ENCODE measurements around the gene B4GALT3.

Gene B4GALT3

DNA sequence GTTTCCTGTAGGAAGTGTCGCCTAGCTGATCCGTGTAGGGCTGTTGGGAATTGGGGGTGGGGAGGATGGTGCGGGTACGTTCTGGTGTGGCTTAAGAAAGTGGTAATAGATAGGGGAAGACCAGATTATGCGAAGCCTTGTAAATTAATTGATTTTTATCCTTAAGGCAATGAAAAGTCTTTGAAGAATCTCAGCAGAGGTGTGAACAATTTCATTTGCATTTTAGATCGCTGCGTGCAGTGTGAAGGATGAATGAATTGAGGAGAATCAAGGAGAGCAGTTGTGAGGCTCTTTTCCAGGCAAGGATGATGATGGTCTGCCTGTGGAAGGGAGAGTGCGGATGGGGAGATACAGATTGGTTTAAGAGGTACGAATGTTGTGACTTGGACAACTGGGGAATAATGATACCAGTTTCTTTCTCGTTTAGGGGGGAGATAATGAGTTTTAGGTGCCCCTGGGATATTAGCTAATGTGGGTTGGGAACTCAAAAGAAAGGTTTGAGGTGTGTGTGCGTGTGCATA is 44.0 kb downstream of the B4GALT3 start:
- Histone ChIP-seq H3K9me3 (ENCODE audit: control insufficient read depth in 1 of 2, low read length in 2 of 2) (no peaks in the 10 kb centered on the region), H3K27me3 (ENCODE audit: low read depth, low read length) (no peaks in the 10 kb centered on the region), H3K4me3 (ENCODE audit: low read depth in 1 of 2, low read length in 2 of 2) (peak overlapping the region; percentile 86 to 98), H3K4me1 (ENCODE audit: control insufficient read depth in 1 of 2, insufficient read depth in 2 of 2, low read length in 2 of 2) (peaks cover 10 to 58% of the 10 kb centered on the region in 2 donors), H3K27ac (ENCODE audit: low read length) (peak overlapping the region; percentile 99), H3K36me3 (ENCODE audit: control insufficient read depth in 1 of 2, insufficient read depth in 2 of 2, low read length in 2 of 2) (peaks cover 13 to 26% of the 10 kb centered on the region in 2 donors)

DNA sequence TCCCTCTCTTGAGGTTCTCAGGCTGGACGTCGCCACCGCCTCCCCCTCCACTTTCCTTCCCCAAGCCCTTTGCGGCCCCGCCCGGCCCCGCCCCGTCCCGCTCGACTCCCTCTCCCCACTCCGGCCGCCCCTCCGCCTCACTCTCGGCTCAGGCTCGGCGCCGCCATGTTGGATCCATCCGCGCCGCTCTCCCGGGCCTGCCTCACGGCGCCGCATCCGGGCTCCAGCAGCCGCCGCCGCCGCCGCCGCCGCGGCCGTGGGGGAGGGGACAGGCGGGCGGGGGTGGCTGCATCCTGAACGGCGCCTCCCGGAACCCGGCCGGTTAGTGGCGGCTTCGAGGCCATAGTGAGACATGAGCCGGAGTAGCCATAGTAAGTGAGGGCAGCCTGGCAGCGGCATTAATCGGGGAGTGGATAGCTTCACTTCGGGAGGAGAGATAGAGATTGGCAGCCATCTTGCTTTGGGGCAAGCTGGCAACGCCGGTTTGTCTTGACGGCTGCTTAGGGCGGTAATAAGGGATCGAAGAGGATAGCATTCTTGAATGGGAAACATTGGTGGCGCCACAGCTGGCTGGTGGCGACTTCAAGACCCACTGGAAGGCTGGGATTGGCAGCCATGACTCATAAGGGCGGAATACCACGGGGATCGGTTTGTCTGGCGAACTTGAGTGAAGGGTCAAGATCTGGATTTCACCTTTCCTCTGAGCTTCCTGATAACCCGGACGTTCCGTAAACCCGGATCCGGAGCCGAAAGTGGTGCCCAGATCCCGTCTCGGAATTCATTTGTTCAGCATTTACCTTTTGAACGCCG is 44.7 kb downstream of the B4GALT3 start, which contains the start of gene DEDD:
DEDD (minus strand) TSS at position 258 of the 810 bp plus-strand sequence. CDS start 8,205 bp downstream, outside the sequence.
- Histone ChIP-seq H3K4me1 (ENCODE audit: control insufficient read depth in 1 of 2, insufficient read depth in 2 of 2, low read length in 2 of 2) (peaks cover 10 to 58% of the 10 kb centered on the region in 2 donors), H3K36me3 (ENCODE audit: control insufficient read depth in 1 of 2, insufficient read depth in 2 of 2, low read length in 2 of 2) (peaks cover 18 to 32% of the 10 kb centered on the region in 2 donors), H3K4me3 (ENCODE audit: low read depth in 1 of 2, low read length in 2 of 2) (peak within 1 kb of the TSS; percentile 86 to 98), H3K9me3 (ENCODE audit: control insufficient read depth in 1 of 2, low read length in 2 of 2) (no peaks in the 10 kb centered on the region), H3K27ac (ENCODE audit: low read length) (peak within 1 kb of the TSS; percentile 99), H3K27me3 (ENCODE audit: low read depth, low read length) (no peaks in the 10 kb centered on the region)

GRCh38 chr1:161131523-161132409 is 45.5 kb downstream of the B4GALT3 start:
- Histone ChIP-seq H3K27me3 (ENCODE audit: low read depth, low read length) (no peaks in the 10 kb centered on the region), H3K4me1 (ENCODE audit: control insufficient read depth in 1 of 2, insufficient read depth in 2 of 2, low read length in 2 of 2) (peaks cover 10 to 61% of the 10 kb centered on the region in 2 donors), H3K4me3 (ENCODE audit: low read depth in 1 of 2, low read length in 2 of 2) (peak overlapping the region; percentile 86), H3K36me3 (ENCODE audit: control insufficient read depth in 1 of 2, insufficient read depth in 2 of 2, low read length in 2 of 2) (peaks cover 22 to 36% of the 10 kb centered on the region in 2 donors), H3K27ac (ENCODE audit: low read length) (peak overlapping the region; percentile 95), H3K9me3 (ENCODE audit: control insufficient read depth in 1 of 2, low read length in 2 of 2) (no peaks in the 10 kb centered on the region)

DNA sequence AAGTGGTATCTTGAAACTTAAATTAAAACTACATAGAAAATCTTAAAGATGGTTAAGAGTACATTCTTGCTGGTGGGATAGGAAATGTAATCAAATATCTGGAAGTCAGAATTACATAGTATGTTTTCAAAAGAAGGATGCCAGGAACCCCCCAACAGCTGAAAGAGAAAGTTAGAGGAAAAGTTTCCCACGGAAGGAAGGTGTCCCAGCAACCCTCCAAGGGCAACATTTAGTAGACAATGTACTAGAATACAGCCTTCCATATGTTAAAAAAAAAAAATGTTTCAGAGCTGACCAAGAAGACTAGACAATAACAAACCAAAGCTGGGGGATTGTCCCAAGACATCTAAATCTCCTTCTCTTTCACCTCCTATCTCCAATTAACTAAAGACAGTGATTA is 47.0 kb downstream of the B4GALT3 start:
- Histone ChIP-seq H3K4me1 (ENCODE audit: control insufficient read depth in 1 of 2, insufficient read depth in 2 of 2, low read length in 2 of 2) (peaks cover 10 to 63% of the 10 kb centered on the region in 2 donors), H3K4me3 (ENCODE audit: low read depth in 1 of 2, low read length in 2 of 2) (peak overlapping the region in 1 of 2 donors; percentile 86), H3K27ac (ENCODE audit: low read length) (no peak overlapping the region), H3K9me3 (ENCODE audit: control insufficient read depth in 1 of 2, low read length in 2 of 2) (no peaks in the 10 kb centered on the region), H3K27me3 (ENCODE audit: low read depth, low read length) (no peaks in the 10 kb centered on the region), H3K36me3 (ENCODE audit: control insufficient read depth in 1 of 2, insufficient read depth in 2 of 2, low read length in 2 of 2) (peaks cover 22 to 40% of the 10 kb centered on the region in 2 donors)

DNA sequence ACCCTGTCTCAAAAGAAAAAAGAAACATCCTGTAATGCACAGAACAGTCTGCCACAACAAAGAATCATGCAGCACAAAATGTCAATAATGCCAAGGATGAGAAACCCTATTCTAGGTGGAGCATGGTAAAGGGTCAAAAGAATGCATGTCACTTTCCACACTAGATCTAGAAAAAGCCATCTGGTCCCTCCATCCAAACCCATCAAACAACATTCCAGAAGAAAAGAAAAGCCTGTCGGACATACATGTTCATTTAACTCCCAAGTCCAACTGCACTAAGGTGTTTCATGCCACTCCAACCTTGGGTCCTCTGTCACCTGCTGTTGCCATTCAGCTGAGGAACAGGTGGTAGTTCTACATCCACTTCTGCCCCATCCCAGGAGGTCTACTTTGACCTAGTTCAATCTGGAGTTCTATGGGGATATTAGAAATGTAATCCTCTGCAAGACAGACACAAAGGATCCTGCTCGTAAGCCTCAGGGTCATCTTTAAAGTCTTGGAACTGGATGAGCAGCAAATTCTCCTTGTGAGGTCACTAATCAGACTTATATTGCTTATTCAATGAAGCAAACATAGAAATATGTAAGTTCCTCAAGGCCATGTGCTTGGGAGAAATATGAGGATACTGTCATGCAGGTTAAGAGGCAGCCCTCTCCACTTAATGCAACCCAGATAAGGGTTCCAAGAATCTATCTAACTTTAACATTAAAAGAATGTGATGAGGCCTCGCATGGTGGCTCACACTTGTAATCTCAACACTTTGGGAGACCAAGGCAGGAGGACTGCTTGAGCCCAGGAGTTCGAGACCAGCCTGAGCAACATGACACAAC is 48.5 kb downstream of the B4GALT3 start:
- Histone ChIP-seq H3K27me3 (ENCODE audit: low read depth, low read length) (no peaks in the 10 kb centered on the region), H3K4me3 (ENCODE audit: low read depth in 1 of 2, low read length in 2 of 2) (no peak overlapping the region), H3K36me3 (ENCODE audit: control insufficient read depth in 1 of 2, insufficient read depth in 2 of 2, low read length in 2 of 2) (peaks cover 35 to 48% of the 10 kb centered on the region in 2 donors), H3K4me1 (ENCODE audit: control insufficient read depth in 1 of 2, insufficient read depth in 2 of 2, low read length in 2 of 2) (peaks cover 10 to 56% of the 10 kb centered on the region in 2 donors), H3K27ac (ENCODE audit: low read length) (no peak overlapping the region), H3K9me3 (ENCODE audit: control insufficient read depth in 1 of 2, low read length in 2 of 2) (no peaks in the 10 kb centered on the region)

DNA sequence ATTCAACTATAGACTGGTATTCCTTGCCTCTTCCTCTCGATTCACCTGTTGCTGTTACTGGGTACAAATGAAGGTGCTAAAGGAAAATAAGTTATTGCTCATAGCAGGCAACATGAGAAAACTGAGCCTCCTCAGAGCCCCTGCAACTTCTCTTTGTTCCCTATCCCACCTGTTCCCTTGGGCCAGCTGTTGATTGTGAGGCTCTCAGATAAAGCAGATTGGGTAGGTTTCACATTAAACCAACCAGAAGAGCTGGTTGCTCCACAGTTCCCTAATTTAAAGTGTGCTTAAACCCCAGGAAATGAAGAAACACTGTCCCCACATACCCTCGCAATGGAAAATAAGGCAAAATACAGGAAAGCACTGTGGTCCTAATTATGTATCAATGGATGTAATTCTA is 49.7 kb downstream of the B4GALT3 start:
- Histone ChIP-seq H3K4me3 (ENCODE audit: low read depth in 1 of 2, low read length in 2 of 2) (no peak overlapping the region), H3K9me3 (ENCODE audit: control insufficient read depth in 1 of 2, low read length in 2 of 2) (no peaks in the 10 kb centered on the region), H3K27me3 (ENCODE audit: low read depth, low read length) (no peaks in the 10 kb centered on the region), H3K36me3 (ENCODE audit: control insufficient read depth in 1 of 2, insufficient read depth in 2 of 2, low read length in 2 of 2) (peaks cover 42 to 58% of the 10 kb centered on the region in 2 donors), H3K4me1 (ENCODE audit: control insufficient read depth in 1 of 2, insufficient read depth in 2 of 2, low read length in 2 of 2) (peaks cover 10 to 50% of the 10 kb centered on the region in 2 donors), H3K27ac (ENCODE audit: low read length) (no peak overlapping the region)

DNA sequence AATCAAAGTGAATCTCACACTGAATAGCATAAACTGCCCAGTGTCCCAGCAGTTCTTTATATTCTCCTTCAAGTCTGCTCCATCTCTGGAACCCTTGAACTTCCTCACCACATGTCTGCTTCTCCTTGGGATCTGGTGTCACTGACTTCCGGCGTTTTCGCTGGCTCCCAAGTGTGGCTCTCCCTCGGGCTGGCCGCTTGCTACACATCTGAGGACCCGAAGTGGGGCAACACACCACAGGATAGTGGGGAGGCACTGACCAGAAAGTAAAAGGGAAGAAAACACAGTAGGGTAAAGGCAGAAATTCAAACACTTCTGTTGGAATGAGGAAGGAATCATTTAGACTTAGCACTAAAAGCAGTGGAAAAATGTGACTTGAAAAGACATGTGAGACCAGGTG is 54.3 kb downstream of the B4GALT3 start:
- Histone ChIP-seq H3K36me3 (ENCODE audit: control insufficient read depth in 1 of 2, insufficient read depth in 2 of 2, low read length in 2 of 2) (peaks cover 48 to 54% of the 10 kb centered on the region in 2 donors), H3K4me1 (ENCODE audit: control insufficient read depth in 1 of 2, insufficient read depth in 2 of 2, low read length in 2 of 2) (peaks cover 15 to 35% of the 10 kb centered on the region in 2 donors), H3K9me3 (ENCODE audit: control insufficient read depth in 1 of 2, low read length in 2 of 2) (no peaks in the 10 kb centered on the region), H3K27me3 (ENCODE audit: low read depth, low read length) (no peaks in the 10 kb centered on the region), H3K4me3 (ENCODE audit: low read depth in 1 of 2, low read length in 2 of 2) (no peak overlapping the region), H3K27ac (ENCODE audit: low read length) (no peak overlapping the region)

GRCh38 chr1:161121834-161122233 is 55.5 kb downstream of the B4GALT3 start:
- Histone ChIP-seq H3K27me3 (ENCODE audit: low read depth, low read length) (no peaks in the 10 kb centered on the region), H3K27ac (ENCODE audit: low read length) (no peak overlapping the region), H3K4me1 (ENCODE audit: control insufficient read depth in 1 of 2, insufficient read depth in 2 of 2, low read length in 2 of 2) (peaks cover 15 to 28% of the 10 kb centered on the region in 2 donors), H3K36me3 (ENCODE audit: control insufficient read depth in 1 of 2, insufficient read depth in 2 of 2, low read length in 2 of 2) (peaks cover 41 to 50% of the 10 kb centered on the region in 2 donors), H3K9me3 (ENCODE audit: control insufficient read depth in 1 of 2, low read length in 2 of 2) (no peaks in the 10 kb centered on the region), H3K4me3 (ENCODE audit: low read depth in 1 of 2, low read length in 2 of 2) (no peak overlapping the region)
